NCI-H526 (cell line): Measurements from ENCODE around the gene IMPACT.

Source experiments
- DNase-seq, 2 experiments: peaks; one replicate each; lab custom pipeline; 2025; lab: John Stamatoyannopoulos, UW

The IMPACT gene

GRCh38 chr18:24426073-24426397, 435 bp upstream of the IMPACT start:
- DNase-seq: no peak

GRCh38 chr18:24427484-24427883, 1.0 kb downstream of the IMPACT start:
- peak in 1 of 2 experiments; percentile 14 for DNase-seq

- DNase-seq: no peak
Measured at GRCh38 chr18:24428709-24429108, 2.2 kb downstream of the IMPACT start.

GRCh38 chr18:24429188-24429587, 2.7 kb downstream of the IMPACT start:
- DNase-seq: no peak

GRCh38 chr18:24432618-24433017, 6.1 kb downstream of the IMPACT start:
- DNase-seq: no peak

- DNase-seq: no peak
Measured at GRCh38 chr18:24436939-24437338, 10.5 kb downstream of the IMPACT start.

GRCh38 chr18:24443870-24444269, 17.4 kb downstream of the IMPACT start:
- no peak for DNase-seq

GRCh38 chr18:24446453-24446852, 20.0 kb downstream of the IMPACT start:
- no peak for DNase-seq

- DNase-seq: no peak
Measured at GRCh38 chr18:24446953-24447538, 20.6 kb downstream of the IMPACT start.

GRCh38 chr18:24447961-24448360, 21.5 kb downstream of the IMPACT start:
- DNase-seq: no peak

- no peak for DNase-seq
Measured at GRCh38 chr18:24456549-24456948, 30.1 kb downstream of the IMPACT start.

- DNase-seq: no peak
Measured at GRCh38 chr18:24459772-24460171, 33.3 kb downstream of the IMPACT start.

GRCh38 chr18:24460388-24460787, 33.9 kb downstream of the IMPACT start, which contains the start of gene HRH4:
Gene HRH4, plus strand, starts transcription at chr18:24460637. Its CDS starts 92 bp downstream, at chr18:24460729.
- DNase-seq: no peak

GRCh38 chr18:24461996-24462395, 35.5 kb downstream of the IMPACT start:
- no peak for DNase-seq

GRCh38 chr18:24462838-24463775, 36.6 kb downstream of the IMPACT start:
- DNase-seq: no peak

- DNase-seq: no peak
Measured at GRCh38 chr18:24465486-24465885, 39.0 kb downstream of the IMPACT start.

- DNase-seq: no peak
Measured at GRCh38 chr18:24466771-24467170, 40.3 kb downstream of the IMPACT start.

GRCh38 chr18:24470022-24470618, 43.6 kb downstream of the IMPACT start:
- DNase-seq: no peak

- no peak for DNase-seq
Measured at GRCh38 chr18:24470805-24471204, 44.3 kb downstream of the IMPACT start.

- no peak for DNase-seq
Measured at GRCh38 chr18:24472591-24472990, 46.1 kb downstream of the IMPACT start.

- no peak for DNase-seq
Measured at GRCh38 chr18:24474406-24474805, 47.9 kb downstream of the IMPACT start.

- DNase-seq: no peak
Measured at GRCh38 chr18:24475926-24476589, 49.6 kb downstream of the IMPACT start.
